Renal cortex interstitium (tissue), 11 donors: Measurements from ENCODE around the gene HBM. TPM values are rescaled to one million over a fixed set of nuclear protein-coding genes. Genes with fewer than 3 reads are reported as not detected.
"Not testable (repeated sequence)": the region's sequence is repeated elsewhere in the genome, so short reads cannot be mapped to it uniquely, and the experiment has no call there.

Source experiments
- DNase-seq, 11 donors: peaks; one replicate each; pipeline ENCODE4 v3.0.0-alpha.2; 2013; ENCODE audit warnings: low read depth in 9 of 11, low spot score in 4 of 11; ENCODE audit errors: extremely low read depth in 1 of 11
- polyA plus RNA-seq, 3 donors: library from polyadenylated mRNA; unstranded; fragments of 120-200 nt; gene quantifications; one replicate each; pipeline ENCODE4 v1.2.1, GENCODE V29; 2013; ENCODE audit not compliant: insufficient read length in 3 of 3

Gene HBM
- polyA plus RNA-seq, 3 donors, result 5.0 to 5.2 (median 5.0) TPM

GRCh38 chr16:140175-140857, 25.5 kb upstream of the HBM start:
- DNase-seq, result no peak

GRCh38 chr16:142405-142967, 23.3 kb upstream of the HBM start:
- DNase-seq, result no peak

- DNase-seq, result no peak
These were observed 22.7 kb upstream of the HBM start for GRCh38 chr16:143047-143446.

- DNase-seq, result no peak
These were observed 22.3 kb upstream of the HBM start for GRCh38 chr16:143456-143855.

- no peak for DNase-seq
These were observed 21.0 kb upstream of the HBM start for GRCh38 chr16:144797-145252.

GRCh38 chr16:146646-147045, 19.1 kb upstream of the HBM start:
- no peak for DNase-seq

GRCh38 chr16:149024-149660, 16.6 kb upstream of the HBM start:
- DNase-seq, result no peak

DNA sequence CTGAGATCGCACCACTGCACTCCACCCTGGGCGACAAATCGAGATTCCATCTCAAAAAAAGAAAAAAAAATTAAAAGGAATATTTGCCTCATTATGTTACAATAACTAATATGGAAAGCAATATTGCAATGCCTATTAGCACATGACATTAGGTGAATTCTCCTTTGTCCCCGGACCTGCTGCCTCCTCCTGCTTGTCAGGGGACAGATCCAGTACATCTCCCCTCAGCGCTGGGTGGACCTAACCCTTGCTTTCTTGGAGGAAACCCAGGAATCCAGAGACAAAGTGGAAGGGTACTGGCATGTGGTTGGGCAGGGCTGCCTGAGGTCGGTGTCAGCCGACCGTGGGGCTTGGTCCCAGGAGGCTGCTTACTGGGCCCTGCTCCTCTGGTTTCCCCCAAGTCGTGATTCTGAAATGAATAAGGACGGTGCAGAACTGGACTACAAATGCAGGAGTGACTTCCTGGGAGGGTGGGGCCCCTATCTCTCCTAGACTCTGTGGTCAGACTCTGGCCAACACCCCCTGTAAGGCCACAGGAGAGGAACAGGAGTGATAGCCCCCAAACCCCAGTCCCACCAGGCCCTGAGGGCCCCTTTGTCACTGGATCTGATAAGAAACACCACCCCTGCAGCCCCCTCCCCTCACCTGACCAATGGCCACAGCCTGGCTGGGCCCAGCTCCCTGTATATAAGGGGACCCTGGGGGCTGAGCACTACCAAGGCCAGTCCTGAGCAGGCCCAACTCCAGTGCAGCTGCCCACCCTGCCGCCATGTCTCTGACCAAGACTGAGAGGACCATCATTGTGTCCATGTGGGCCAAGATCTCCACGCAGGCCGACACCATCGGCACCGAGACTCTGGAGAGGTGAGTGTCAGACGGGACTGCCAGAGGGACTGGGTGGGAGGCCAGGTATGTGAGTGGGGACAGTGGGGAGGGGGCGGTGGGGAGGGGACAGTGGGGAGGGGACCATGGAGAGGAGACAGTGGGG, 13.3 kb upstream of the HBM start, which contains the start of gene HBZ:
Gene HBZ (plus strand): TSS at position 504 of the 988 bp plus-strand sequence. CDS start 266 bp downstream, at position 770.
- DNase-seq, result no peak

DNA sequence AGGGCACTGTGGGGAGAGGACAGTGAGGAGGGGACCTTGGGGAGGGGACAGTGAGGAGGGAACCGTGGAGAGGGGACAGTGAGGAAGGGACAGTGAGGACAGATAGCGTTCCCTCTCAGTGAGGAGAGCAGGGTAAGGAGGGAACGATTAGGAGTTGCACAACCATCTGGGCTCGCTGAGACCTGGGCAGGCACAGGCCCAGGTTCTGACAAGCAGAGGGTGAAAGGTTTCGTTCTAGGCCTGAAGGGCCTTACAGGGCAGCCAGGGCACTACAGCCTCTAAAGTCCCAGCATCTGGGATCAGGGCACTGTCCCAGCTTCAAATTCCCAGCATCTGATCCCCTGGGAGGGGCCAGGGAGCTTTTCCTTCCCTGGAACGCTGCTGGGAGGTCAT, 12.7 kb upstream of the HBM start:
- DNase-seq, result not testable (repeated sequence)

GRCh38 chr16:153550-154216, 12.1 kb upstream of the HBM start:
- DNase-seq, result not testable (repeated sequence)

- DNase-seq, result peak in 1 of 11 donors; percentile 30
These were observed 11.4 kb upstream of the HBM start for GRCh38 chr16:154217-155030.

GRCh38 chr16:155031-155398, 10.8 kb upstream of the HBM start:
- no peak for DNase-seq

GRCh38 chr16:159136-159849, 6.5 kb upstream of the HBM start:
- no peak for DNase-seq

GRCh38 chr16:160242-160641, 5.5 kb upstream of the HBM start:
- DNase-seq, result not testable (repeated sequence)

DNA sequence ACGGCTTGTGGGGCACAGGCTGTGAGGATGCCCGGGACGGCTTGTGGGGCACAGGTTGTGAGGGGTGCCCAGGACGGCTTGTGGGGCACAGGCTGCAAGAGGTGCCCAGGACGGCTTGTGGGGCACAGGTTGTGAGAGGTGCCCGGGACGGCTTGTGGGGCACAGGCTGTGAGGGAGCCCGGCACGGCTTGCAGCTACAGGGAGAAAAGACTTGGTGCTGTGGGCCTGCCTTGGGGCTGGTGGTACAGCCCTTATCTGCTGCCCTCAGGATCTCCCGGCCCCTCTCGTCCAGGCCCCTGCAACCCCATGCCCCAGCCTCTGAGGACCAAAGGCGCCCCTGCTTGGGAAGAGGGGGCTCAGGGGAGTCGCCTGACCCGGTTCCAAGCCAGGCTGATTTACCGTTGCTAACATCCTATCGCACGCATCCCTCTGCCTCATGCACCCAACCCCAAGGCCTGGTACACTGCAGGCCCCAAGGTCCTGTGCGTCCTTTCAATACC, 5.0 kb upstream of the HBM start:
- no peak for DNase-seq

GRCh38 chr16:162271-162991, 3.3 kb upstream of the HBM start:
- no peak for DNase-seq

DNA sequence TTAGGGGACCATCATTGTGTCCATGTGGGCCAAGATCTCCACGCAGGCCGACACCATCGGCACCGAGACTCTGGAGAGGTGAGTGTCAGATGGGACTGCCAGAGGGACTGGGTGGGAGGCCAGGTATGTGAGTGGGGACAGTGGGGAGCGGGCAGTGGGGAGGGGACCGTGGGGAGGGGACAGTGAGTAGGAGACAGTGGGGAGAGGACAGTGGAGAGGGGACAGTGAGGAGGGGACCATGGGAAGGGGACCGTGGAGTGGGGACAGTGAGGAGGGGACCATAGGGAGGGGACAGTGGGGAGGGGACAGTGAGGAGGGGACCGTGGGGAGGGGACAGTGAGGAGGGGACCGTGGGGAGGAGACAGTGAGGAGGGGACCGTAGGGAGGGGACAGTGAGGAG, 2.6 kb upstream of the HBM start:
- not testable (repeated sequence) for DNase-seq
